Karpas-422 (cell line): ENCODE measurements around the gene PPP1R14C. TPM values are rescaled to one million over a fixed set of nuclear protein-coding genes. Genes with fewer than 3 reads are reported as not detected.

Experiments used
- DNase-seq: peaks from one replicate; pipeline ENCODE4 v3.0.0-alpha.2; 2015
- H2AFZ ChIP-seq: fragments of 200-600 bp; sonication (generic); 2 replicates; pipeline ENCODE4 v1.6.1; 2014; ENCODE audit warnings: antibody characterized with exemption, low read length, mixed read lengths
- H3K27ac ChIP-seq: fragments of 200-600 bp; sonication (generic); 2 replicates; pipeline ENCODE4 v1.5.1; 2014; ENCODE audit warnings: mild to moderate bottlenecking, low read length, moderate library complexity
- H3K27me3 ChIP-seq: fragments of 200-600 bp; sonication (generic); 2 replicates; pipeline ENCODE4 v1.6.1; 2014; ENCODE audit warnings: low read length, mixed read lengths
- H3K36me3 ChIP-seq: fragments of 200-600 bp; sonication (generic); 2 replicates; pipeline ENCODE4 v1.6.1; 2014; ENCODE audit warnings: low read length, mixed read lengths; ENCODE audit not compliant: insufficient read depth
- H3K4me1 ChIP-seq: fragments of 200-600 bp; sonication (generic); 2 replicates; pipeline ENCODE4 v1.6.1; 2014; ENCODE audit warnings: mild to moderate bottlenecking, low read length, mixed read lengths
- H3K4me2 ChIP-seq: fragments of 200-600 bp; sonication (generic); 2 replicates; pipeline ENCODE4 v1.6.1; 2014; ENCODE audit warnings: low read length, low read depth, mild to moderate bottlenecking; ENCODE audit not compliant: poor library complexity, severe bottlenecking
- H3K4me3 ChIP-seq: fragments of 200-600 bp; sonication (generic); 2 replicates; pipeline ENCODE4 v1.5.1; 2014; ENCODE audit warnings: mild to moderate bottlenecking, antibody characterized with exemption, low read length, mixed read lengths
- H3K79me2 ChIP-seq: fragments of 200-600 bp; sonication (generic); 2 replicates; pipeline ENCODE4 v1.6.1; 2014; ENCODE audit warnings: mild to moderate bottlenecking, low read length, mixed read lengths
- H3K9ac ChIP-seq: fragments of 200-600 bp; sonication (generic); 2 replicates; pipeline ENCODE4 v1.6.0; 2014; ENCODE audit warnings: low read length
- H3K9me2 ChIP-seq: fragments of 200-600 bp; sonication (generic), shearing (Covaris generic); replicated peaks from 2 replicates; pipeline ENCODE4 v1.6.0; 2014; ENCODE audit warnings: mild to moderate bottlenecking, low read length, moderate library complexity; ENCODE audit not compliant: insufficient read depth
- H3K9me3 ChIP-seq: fragments of 300-700, 200-600 bp; sonication (generic); 2 replicates; pipeline ENCODE4 v1.6.1; 2014; ENCODE audit warnings: low read length, mixed read lengths
- H4K20me1 ChIP-seq: fragments of 200-600 bp; sonication (generic); 2 replicates; pipeline ENCODE4 v1.6.1; 2014; ENCODE audit warnings: mild to moderate bottlenecking, antibody characterized with exemption, low read length, low read depth; ENCODE audit not compliant: insufficient read depth
- total RNA-seq: library from RNA; depleted of rRNA; stranded (reverse); fragments of >200 nt; shearing (Covaris generic); gene quantifications from 2 replicates; pipeline ENCODE4 v1.2.3, GENCODE V29; 2014; ENCODE audit warnings: low replicate concordance

The PPP1R14C gene
- total RNA-seq, 1 experiment from 2014 or later = not detected

GRCh38 chr6:150115769-150116168 lies 27.1 kb upstream of the PPP1R14C start:
- Histone ChIP-seq H3K4me3 (no peak overlapping the region), H3K9ac (no peak overlapping the region), H4K20me1 (no peaks in the 10 kb centered on the region), H3K36me3 (no peaks in the 10 kb centered on the region), H3K9me3 (no peaks in the 10 kb centered on the region), H3K79me2 (no peaks in the 10 kb centered on the region), H3K4me2 (no peak overlapping the region), H3K27ac (no peak overlapping the region), H3K4me1 (no peaks in the 10 kb centered on the region), H3K9me2 (no peaks in the 10 kb centered on the region), H2AFZ (no peak overlapping the region), H3K27me3 (no peaks in the 10 kb centered on the region)
- DNase-seq = no peak

GRCh38 chr6:150116200-150116800 lies 26.5 kb upstream of the PPP1R14C start:
- H3K9me2 ChIP-seq = no peaks in the 10 kb centered on the region
- no peak for DNase-seq
- H3K27me3 ChIP-seq = no peaks in the 10 kb centered on the region
- no peaks in the 10 kb centered on the region for H3K9me3 ChIP-seq
- no peaks in the 10 kb centered on the region for H3K4me1 ChIP-seq
- no peak overlapping the region for H3K4me2 ChIP-seq
- no peak overlapping the region for H3K9ac ChIP-seq
- no peak overlapping the region for H2AFZ ChIP-seq
- H3K36me3 ChIP-seq = no peaks in the 10 kb centered on the region
- no peak overlapping the region for H3K27ac ChIP-seq
- no peak overlapping the region for H3K4me3 ChIP-seq
- H3K79me2 ChIP-seq = no peaks in the 10 kb centered on the region
- H4K20me1 ChIP-seq = no peaks in the 10 kb centered on the region

- H3K4me3 ChIP-seq = no peak overlapping the region
- H3K79me2 ChIP-seq = no peaks in the 10 kb centered on the region
- no peaks in the 10 kb centered on the region for H3K36me3 ChIP-seq
- no peaks in the 10 kb centered on the region for H3K4me1 ChIP-seq
- H3K27ac ChIP-seq = no peak overlapping the region
- no peaks in the 10 kb centered on the region for H3K9me2 ChIP-seq
- no peaks in the 10 kb centered on the region for H3K9me3 ChIP-seq
- no peak for DNase-seq
- no peaks in the 10 kb centered on the region for H3K27me3 ChIP-seq
- no peak overlapping the region for H3K4me2 ChIP-seq
- no peak overlapping the region for H3K9ac ChIP-seq
- H4K20me1 ChIP-seq = no peaks in the 10 kb centered on the region
- H2AFZ ChIP-seq = no peak overlapping the region
Observed at GRCh38 chr6:150118203-150118602, 24.6 kb upstream of the PPP1R14C start.

GRCh38 chr6:150118627-150119026 lies 24.2 kb upstream of the PPP1R14C start:
- no peak overlapping the region for H2AFZ ChIP-seq
- H4K20me1 ChIP-seq = no peaks in the 10 kb centered on the region
- H3K9ac ChIP-seq = no peak overlapping the region
- H3K4me1 ChIP-seq = no peaks in the 10 kb centered on the region
- no peaks in the 10 kb centered on the region for H3K27me3 ChIP-seq
- H3K9me3 ChIP-seq = no peaks in the 10 kb centered on the region
- H3K27ac ChIP-seq = no peak overlapping the region
- no peaks in the 10 kb centered on the region for H3K9me2 ChIP-seq
- no peak for DNase-seq
- no peaks in the 10 kb centered on the region for H3K36me3 ChIP-seq
- no peaks in the 10 kb centered on the region for H3K79me2 ChIP-seq
- no peak overlapping the region for H3K4me2 ChIP-seq
- no peak overlapping the region for H3K4me3 ChIP-seq

- H3K27me3 ChIP-seq = no peaks in the 10 kb centered on the region
- H3K9me2 ChIP-seq = no peaks in the 10 kb centered on the region
- no peaks in the 10 kb centered on the region for H3K4me1 ChIP-seq
- no peak overlapping the region for H3K9ac ChIP-seq
- H3K27ac ChIP-seq = no peak overlapping the region
- H2AFZ ChIP-seq = no peak overlapping the region
- H3K36me3 ChIP-seq = no peaks in the 10 kb centered on the region
- no peak overlapping the region for H3K4me3 ChIP-seq
- DNase-seq = no peak
- no peaks in the 10 kb centered on the region for H3K79me2 ChIP-seq
- no peaks in the 10 kb centered on the region for H4K20me1 ChIP-seq
- H3K9me3 ChIP-seq = no peaks in the 10 kb centered on the region
- no peak overlapping the region for H3K4me2 ChIP-seq
Observed at GRCh38 chr6:150119173-150119572, 23.7 kb upstream of the PPP1R14C start.

- Histone ChIP-seq H4K20me1 (no peaks in the 10 kb centered on the region), H3K9ac (no peak overlapping the region), H3K27me3 (no peaks in the 10 kb centered on the region), H3K4me1 (no peaks in the 10 kb centered on the region), H3K9me3 (no peaks in the 10 kb centered on the region), H3K27ac (no peak overlapping the region), H3K36me3 (no peaks in the 10 kb centered on the region), H3K4me3 (no peak overlapping the region), H3K79me2 (no peaks in the 10 kb centered on the region), H3K9me2 (no peaks in the 10 kb centered on the region), H3K4me2 (no peak overlapping the region), H2AFZ (no peak overlapping the region)
- no peak for DNase-seq
Observed at GRCh38 chr6:150123645-150124044, 19.2 kb upstream of the PPP1R14C start.

- H3K9me2 ChIP-seq = no peaks in the 10 kb centered on the region
- H3K79me2 ChIP-seq = no peaks in the 10 kb centered on the region
- H3K4me1 ChIP-seq = no peaks in the 10 kb centered on the region
- H4K20me1 ChIP-seq = no peaks in the 10 kb centered on the region
- no peak for DNase-seq
- H2AFZ ChIP-seq = no peak overlapping the region
- H3K4me2 ChIP-seq = no peak overlapping the region
- H3K9ac ChIP-seq = no peak overlapping the region
- H3K4me3 ChIP-seq = no peak overlapping the region
- H3K27me3 ChIP-seq = no peaks in the 10 kb centered on the region
- H3K36me3 ChIP-seq = no peaks in the 10 kb centered on the region
- H3K9me3 ChIP-seq = no peaks in the 10 kb centered on the region
- H3K27ac ChIP-seq = no peak overlapping the region
Observed at GRCh38 chr6:150124235-150124634, 18.6 kb upstream of the PPP1R14C start.

GRCh38 chr6:150126641-150127291 lies 16.1 kb upstream of the PPP1R14C start:
- Histone ChIP-seq H3K27ac (no peak overlapping the region), H2AFZ (no peak overlapping the region), H3K4me3 (no peak overlapping the region), H3K27me3 (no peaks in the 10 kb centered on the region), H3K9me3 (no peaks in the 10 kb centered on the region), H3K9me2 (no peaks in the 10 kb centered on the region), H3K79me2 (no peaks in the 10 kb centered on the region), H3K36me3 (no peaks in the 10 kb centered on the region), H3K9ac (no peak overlapping the region), H4K20me1 (no peaks in the 10 kb centered on the region), H3K4me2 (no peak overlapping the region), H3K4me1 (no peaks in the 10 kb centered on the region)
- DNase-seq = no peak
